ENCODE results near the gene HMGCLL1. TPM values are rescaled to one million over a fixed set of nuclear protein-coding genes. Genes with fewer than 3 reads are reported as not detected.

HMGCLL1 gene
- total and polyA plus RNA-seq, 2 donors (not counting 3 experiments of a cell fraction or from before 2014, with no cell fraction given): not detected

- no peak overlapping the region for H3K4me3 ChIP-seq (replicated peaks in 1 of 3; ENCODE audit: insufficient read depth in 1 of 3, low read depth in 1 of 3, low read length in 3 of 3)
- H3K4me1 ChIP-seq (ENCODE audit: control insufficient read depth, extremely low read depth, insufficient read depth, low read length): no peaks in the 10 kb centered on the region
- no peaks in the 10 kb centered on the region for H3K9me1 ChIP-seq (replicated peaks; ENCODE audit: control insufficient read depth, extremely low read depth, insufficient read depth, low read length)
- no peak overlapping the region for H3K4me2 ChIP-seq (ENCODE audit: insufficient read depth, low read length)
- no peak overlapping the region for H3K27ac ChIP-seq (ENCODE audit: insufficient read depth, low read depth, low read length)
- DNase-seq (ENCODE audit: low read depth, low spot score): no peak
- CTCF ChIA-PET: no interaction called here
- H3K9ac ChIP-seq (replicated peaks; ENCODE audit: extremely low read depth, insufficient read depth, low read length): no peak overlapping the region
- intact Hi-C loops (cut with micrococcal nuclease): no loop called here
- H3K36me3 ChIP-seq (ENCODE audit: control insufficient read depth in 2 of 2, extremely low read depth in 1 of 2, insufficient read depth in 2 of 2, low read length in 2 of 2): no peaks in the 10 kb centered on the region
- no peak overlapping the region for H2AFZ ChIP-seq (ENCODE audit: low read depth, low read length)
- H3K27me3 ChIP-seq (ENCODE audit: control insufficient read depth in 2 of 2, insufficient read depth in 2 of 2, low read length in 2 of 2): no peaks in the 10 kb centered on the region
- no peaks in the 10 kb centered on the region for H3K9me3 ChIP-seq (replicated peaks; ENCODE audit: control insufficient read depth, insufficient read depth, low read length)
- H4K20me1 ChIP-seq (replicated peaks; ENCODE audit: control insufficient read depth, extremely low read depth, insufficient read depth, low read length): no peaks in the 10 kb centered on the region
- TF ChIP-seq CTCF (IDR thresholded peaks at IDR 0.05; ENCODE audit: extremely low read depth in 1 of 2, insufficient read depth in 1 of 2, low read depth in 1 of 2, low read length in 2 of 2) (no peak), MYC (IDR thresholded peaks at IDR 0.05; ENCODE audit: low read depth, low read length) (no peak), MAX (IDR thresholded peaks at IDR 0.05; ENCODE audit: insufficient read depth, insufficient read length) (no peak), GATA2 (IDR thresholded peaks at IDR 0.05; ENCODE audit: insufficient read depth, insufficient read length, low read depth, low read length) (no peak), JUN (IDR thresholded peaks at IDR 0.05; ENCODE audit: borderline replicate concordance, insufficient read depth, insufficient read length, low read depth) (no peak), POLR2A (IDR thresholded peaks at IDR 0.05; ENCODE audit: low read depth, low read length) (no peak), FOS (IDR thresholded peaks at IDR 0.05; ENCODE audit: borderline replicate concordance, insufficient read depth, low read length) (no peak), EZH2 (IDR thresholded peaks at IDR 0.05; ENCODE audit: borderline replicate concordance, low read depth, low read length, severe bottlenecking) (no peak), POLR2AphosphoS5 (IDR thresholded peaks at IDR 0.05; ENCODE audit: insufficient read depth, low read depth, low read length) (no peak)
- no peak for FAIRE-seq
- dilution Hi-C loops (cut with MboI; ENCODE audit: extremely low pct_ligation_motif_present, low sequenced_read_pairs): no loop called here
- POLR2A ChIA-PET: no interaction called here
- no peaks in the 10 kb centered on the region for H3K79me2 ChIP-seq (ENCODE audit: control insufficient read depth, insufficient read depth, low read length)
- no TSS peak for BruUV-seq (replicated peaks)
These were observed 105.3 kb downstream of the HMGCLL1 start for GRCh38 chr6:55473722-55474121.
